HFFc6 (cell line): ENCODE measurements around the gene KHDRBS1. TPM values are rescaled to one million over a fixed set of nuclear protein-coding genes. Genes with fewer than 3 reads are reported as not detected.

Source experiments
- DNase-seq: peaks from one replicate; pipeline ENCODE4 v3.0.0-alpha.2; 2018
- H3K27ac Mint-ChIP-seq: 2 replicates; pipeline ENCODE4 v1.8.0; 2020; ENCODE audit warnings: mild to moderate bottlenecking, mixed read lengths
- H3K27me3 Mint-ChIP-seq: 2 replicates; pipeline ENCODE4 v1.8.0; 2021; ENCODE audit warnings: mild to moderate bottlenecking, moderate library complexity, mixed read lengths; ENCODE audit not compliant: insufficient read depth
- H3K36me3 Mint-ChIP-seq: 2 replicates; pipeline ENCODE4 v1.8.0; 2021; ENCODE audit warnings: low read depth, mixed read lengths
- H3K4me1 Mint-ChIP-seq: 2 replicates; pipeline ENCODE4 v1.8.0; 2020; ENCODE audit warnings: low read depth, mixed read lengths
- H3K4me3 Mint-ChIP-seq: 2 replicates; pipeline ENCODE4 v1.8.0; 2020; ENCODE audit warnings: mild to moderate bottlenecking, moderate library complexity, mixed read lengths
- H3K9me3 Mint-ChIP-seq: 2 replicates; pipeline ENCODE4 v1.8.0; 2020; ENCODE audit warnings: mild to moderate bottlenecking, mixed read lengths
- CTCF ChIP-seq: fragments of 200-600 bp; sonication (generic); IDR thresholded peaks from 2 replicates; pipeline ENCODE4 v1.5.0; 2021; ENCODE audit warnings: antibody characterized with exemption, mild to moderate bottlenecking
- long read RNA-seq: library from polyadenylated mRNA; unstranded; transcript quantifications from one replicate; pipeline ENCODE4 v2.0.0, GENCODE V29; 2019
- total RNA-seq, 6 experiments: library from RNA; stranded (reverse); fragmentation: NEBNext Ultra II Directional; extraction: Animal tissue kit (Norgen Biotek cat#: 25700); gene quantifications; 2 replicates in 1 of 6; 3 replicates in 5 of 6; pipeline ENCODE4 v1.2.3, GENCODE V29; 2021

Gene KHDRBS1
- total RNA-seq, result 100 to 1,000 TPM; 119 to 160 (median 148) TPM
- long read RNA-seq, transcript KHDRBS1-202 (9 exons, 2,757 nt), result major isoform, 14 of 50 reads
- long read RNA-seq, partial matches to known transcripts, result 30 of 50 reads
- long read RNA-seq, other reads (novel, unspliced or antisense), result 6 of 50 reads

GRCh38 chr1:32013386-32014198 is at the start of gene KHDRBS1:
TSS of gene KHDRBS1 (plus strand) at chr1:32013868. CDS start at chr1:32013996, 128 bp downstream.
- H3K4me1 Mint-ChIP-seq, result peaks cover 35% of the 10 kb centered on the region
- peaks cover 24% of the 10 kb centered on the region for H3K36me3 Mint-ChIP-seq
- no peak for TF ChIP-seq CTCF
- H3K9me3 Mint-ChIP-seq, result no peaks in the 10 kb centered on the region
- peak within 1 kb of the TSS; percentile 98 for H3K27ac Mint-ChIP-seq
- DNase-seq, result peak; percentile 98
- H3K4me3 Mint-ChIP-seq, result peak within 1 kb of the TSS; percentile 97
- H3K27me3 Mint-ChIP-seq, result peaks cover 4% of the 10 kb centered on the region; the same call in 1 of the 2 replicates

GRCh38 chr1:31970873-31971272 is 42.8 kb upstream of the KHDRBS1 start:
- no peak overlapping the region for H3K27ac Mint-ChIP-seq
- no peak overlapping the region for H3K4me3 Mint-ChIP-seq
- no peaks in the 10 kb centered on the region for H3K9me3 Mint-ChIP-seq
- peaks cover 4% of the 10 kb centered on the region for H3K27me3 Mint-ChIP-seq
- DNase-seq, result no peak
- TF ChIP-seq CTCF, result no peak
- no peaks in the 10 kb centered on the region for H3K36me3 Mint-ChIP-seq
- H3K4me1 Mint-ChIP-seq, result no peaks in the 10 kb centered on the region

GRCh38 chr1:31976401-31976800 is 37.3 kb upstream of the KHDRBS1 start:
- Mint-ChIP-seq H3K27ac (peak overlapping the region; percentile 32; the same call in 1 of the 2 replicates), H3K9me3 (no peaks in the 10 kb centered on the region), H3K36me3 (no peaks in the 10 kb centered on the region), H3K4me3 (no peak overlapping the region), H3K4me1 (peaks cover 20% of the 10 kb centered on the region), H3K27me3 (peaks cover 4% of the 10 kb centered on the region)
- no peak for TF ChIP-seq CTCF
- peak; percentile 70 for DNase-seq

GRCh38 chr1:31977385-31978131 is 36.1 kb upstream of the KHDRBS1 start:
- peak; percentile 51 for DNase-seq

More at GRCh38 chr1:31977385-31978131, 36.1 kb upstream of the KHDRBS1 start:
- Mint-ChIP-seq H3K36me3 (no peaks in the 10 kb centered on the region), H3K4me1 (peaks cover 27% of the 10 kb centered on the region), H3K4me3 (no peak overlapping the region), H3K9me3 (no peaks in the 10 kb centered on the region), H3K27ac (peak overlapping the region; percentile 67), H3K27me3 (peaks cover 4% of the 10 kb centered on the region)
- peak; percentile 69 for TF ChIP-seq CTCF
